Tibial nerve (tissue), 4 donors: ENCODE data around the gene NAA38.

Experiments
- EP300 ChIP-seq, 2 donors: sonication (generic); formaldehyde crosslinking; IDR thresholded peaks; one replicate each; pipeline ENCODE4 v1.6.1; 2017; ENCODE audit warnings: antibody characterized with exemption in 2 of 2, mild to moderate bottlenecking in 1 of 2
- POLR2A ChIP-seq, 2 donors: fragments of 450-650 bp; IDR thresholded peaks; one replicate each; pipeline ENCODE4 v1.6.1; 2017; ENCODE audit warnings: antibody characterized with exemption in 2 of 2, mild to moderate bottlenecking in 2 of 2, moderate library complexity in 2 of 2
- TF ChIP-seq, protein P1 (sequence below), 5 experiments: fragments of 200-600 bp in 3 of 5; fragments of 450-650 bp in 2 of 5; sonication (generic) in 3 of 5; IDR thresholded peaks; one replicate each; pipeline ENCODE4 v1.5.1; 2016 to 2019; ENCODE audit warnings: antibody characterized with exemption in 5 of 5, mild to moderate bottlenecking in 3 of 5, moderate library complexity in 2 of 5

- TF ChIP-seq, protein P1, sequence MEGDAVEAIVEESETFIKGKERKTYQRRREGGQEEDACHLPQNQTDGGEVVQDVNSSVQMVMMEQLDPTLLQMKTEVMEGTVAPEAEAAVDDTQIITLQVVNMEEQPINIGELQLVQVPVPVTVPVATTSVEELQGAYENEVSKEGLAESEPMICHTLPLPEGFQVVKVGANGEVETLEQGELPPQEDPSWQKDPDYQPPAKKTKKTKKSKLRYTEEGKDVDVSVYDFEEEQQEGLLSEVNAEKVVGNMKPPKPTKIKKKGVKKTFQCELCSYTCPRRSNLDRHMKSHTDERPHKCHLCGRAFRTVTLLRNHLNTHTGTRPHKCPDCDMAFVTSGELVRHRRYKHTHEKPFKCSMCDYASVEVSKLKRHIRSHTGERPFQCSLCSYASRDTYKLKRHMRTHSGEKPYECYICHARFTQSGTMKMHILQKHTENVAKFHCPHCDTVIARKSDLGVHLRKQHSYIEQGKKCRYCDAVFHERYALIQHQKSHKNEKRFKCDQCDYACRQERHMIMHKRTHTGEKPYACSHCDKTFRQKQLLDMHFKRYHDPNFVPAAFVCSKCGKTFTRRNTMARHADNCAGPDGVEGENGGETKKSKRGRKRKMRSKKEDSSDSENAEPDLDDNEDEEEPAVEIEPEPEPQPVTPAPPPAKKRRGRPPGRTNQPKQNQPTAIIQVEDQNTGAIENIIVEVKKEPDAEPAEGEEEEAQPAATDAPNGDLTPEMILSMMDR (IDR thresholded peaks at IDR 0.05) = no peak
- TF ChIP-seq POLR2A (IDR thresholded peaks at IDR 0.05) (no peak), EP300 (IDR thresholded peaks at IDR 0.05) (no peak)
These were observed 2.3 kb downstream of the NAA38 start, which contains the start of gene TMEM88 for GRCh38 chr17:7854851-7855659.
